Panc1 (cell line): ENCODE results near the gene CTNNBIP1.

ENCODE experiments used
- CTCF ChIP-seq: fragments of 450-650 bp; IDR thresholded peaks from 2 replicates; pipeline ENCODE4 v1.5.1; 2017; ENCODE audit warnings: mild to moderate bottlenecking
- POLR2AphosphoS5 ChIP-seq: IDR thresholded peaks from 2 replicates; pipeline ENCODE4 v1.6.1; 2012; ENCODE audit warnings: mild to moderate bottlenecking, low read depth, low read length, moderate library complexity
- REST ChIP-seq, 2 experiments: IDR thresholded peaks; 2 replicates each; pipeline ENCODE4 v1.6.1; 2011 to 2012; ENCODE audit warnings: low read depth in 2 of 2, control low read depth in 1 of 2, low read length in 1 of 2, mild to moderate bottlenecking in 1 of 2, moderate library complexity in 1 of 2; ENCODE audit not compliant: insufficient read depth in 1 of 2
- SIN3A ChIP-seq: IDR thresholded peaks from 2 replicates; pipeline ENCODE4 v1.6.1; 2012; ENCODE audit warnings: low read depth, mild to moderate bottlenecking, low read length, moderate library complexity, borderline replicate concordance; ENCODE audit not compliant: insufficient read depth
- TCF7L2 ChIP-seq: IDR thresholded peaks from 2 replicates; pipeline ENCODE4 v1.6.1; 2011; ENCODE audit warnings: mild to moderate bottlenecking, low read depth, low read length, inconsistent platforms

GRCh38 chr1:9901148-9902059, 8.7 kb downstream of the CTNNBIP1 start:
- TF ChIP-seq CTCF (no peak), REST (IDR thresholded peaks at IDR 0.05; ENCODE audit: insufficient read depth in 1 of 2, low read depth in 2 of 2, low read length in 1 of 2) (no peak), TCF7L2 (no peak), POLR2AphosphoS5 (no peak), SIN3A (no peak)
